ENCODE measurements around the gene GRIK3.
"Not testable (repeated sequence)": the region's sequence is repeated elsewhere in the genome, so short reads cannot be mapped to it uniquely, and the experiment has no call there.

Gene GRIK3

DNA sequence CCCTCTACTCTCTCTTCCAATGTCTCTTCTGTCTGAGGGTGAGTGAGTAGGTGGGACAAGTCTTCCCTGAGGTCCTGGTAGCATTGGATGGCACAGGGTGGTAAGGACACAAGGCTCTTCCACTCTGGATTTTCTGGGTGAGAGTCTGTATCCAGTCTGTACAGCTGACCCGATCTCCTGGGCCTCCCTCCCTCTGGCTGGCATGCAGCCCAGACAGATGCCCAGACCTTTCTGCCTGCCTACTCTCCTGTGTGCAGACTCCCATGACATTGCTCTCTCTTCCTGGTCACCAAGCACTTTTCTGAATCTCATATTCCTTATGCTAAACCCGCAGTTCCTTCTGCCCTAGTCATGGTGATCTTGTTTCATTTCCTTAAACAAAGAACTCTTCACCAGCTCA, 100.3 kb downstream of the GRIK3 start:
- DNase-seq = no peak

DNA sequence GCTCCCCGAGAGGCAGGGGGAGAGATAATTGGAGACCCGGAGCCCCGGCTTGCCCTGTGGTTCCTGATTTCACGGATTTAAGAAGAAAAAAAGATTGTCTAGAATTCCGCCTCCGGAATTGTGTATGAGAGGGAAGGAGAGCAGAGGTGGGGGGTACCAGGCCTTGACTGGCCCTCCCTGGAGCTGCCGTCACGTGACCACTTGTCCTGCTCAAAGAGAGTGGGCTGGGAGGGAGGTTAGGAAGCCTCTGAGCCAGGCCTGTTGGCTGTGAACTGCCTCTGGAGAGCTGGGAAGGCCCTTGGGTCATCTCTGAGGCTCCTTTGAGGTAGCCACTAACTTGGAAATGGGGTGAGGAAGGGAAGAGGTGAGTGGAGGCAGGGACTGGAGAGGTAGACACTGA, 106.5 kb downstream of the GRIK3 start:
- DNase-seq = no peak

GRCh38 chr1:36925251-36925650, 109.1 kb downstream of the GRIK3 start:
- no peak for DNase-seq

DNA sequence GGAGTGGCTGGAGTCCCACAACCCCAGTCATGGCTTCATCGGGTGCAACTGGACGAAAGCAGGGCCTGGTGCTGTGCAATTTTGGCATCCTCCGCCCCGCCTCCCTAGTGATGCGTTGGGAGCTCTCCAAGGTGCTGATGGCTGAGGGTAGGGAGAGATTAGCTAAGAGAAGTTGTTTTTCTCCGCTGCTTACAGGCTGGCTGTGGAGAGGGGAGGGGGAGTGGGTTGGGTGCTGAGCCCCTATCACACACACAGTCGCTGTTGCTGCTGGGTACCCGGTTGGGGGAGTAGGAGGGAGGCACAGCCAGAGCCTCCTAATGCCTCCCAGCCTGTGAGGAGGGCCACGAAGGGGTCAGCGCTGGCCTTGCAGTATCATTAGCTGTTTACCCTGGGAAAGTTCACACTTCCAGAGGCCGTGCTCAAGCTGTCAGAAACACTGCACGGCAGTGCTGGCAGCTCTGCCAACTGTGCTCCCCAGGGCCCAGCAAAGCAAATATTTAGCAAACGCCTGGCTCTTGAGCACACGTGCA, 110.0 kb downstream of the GRIK3 start:
- DNase-seq = no peak

DNA sequence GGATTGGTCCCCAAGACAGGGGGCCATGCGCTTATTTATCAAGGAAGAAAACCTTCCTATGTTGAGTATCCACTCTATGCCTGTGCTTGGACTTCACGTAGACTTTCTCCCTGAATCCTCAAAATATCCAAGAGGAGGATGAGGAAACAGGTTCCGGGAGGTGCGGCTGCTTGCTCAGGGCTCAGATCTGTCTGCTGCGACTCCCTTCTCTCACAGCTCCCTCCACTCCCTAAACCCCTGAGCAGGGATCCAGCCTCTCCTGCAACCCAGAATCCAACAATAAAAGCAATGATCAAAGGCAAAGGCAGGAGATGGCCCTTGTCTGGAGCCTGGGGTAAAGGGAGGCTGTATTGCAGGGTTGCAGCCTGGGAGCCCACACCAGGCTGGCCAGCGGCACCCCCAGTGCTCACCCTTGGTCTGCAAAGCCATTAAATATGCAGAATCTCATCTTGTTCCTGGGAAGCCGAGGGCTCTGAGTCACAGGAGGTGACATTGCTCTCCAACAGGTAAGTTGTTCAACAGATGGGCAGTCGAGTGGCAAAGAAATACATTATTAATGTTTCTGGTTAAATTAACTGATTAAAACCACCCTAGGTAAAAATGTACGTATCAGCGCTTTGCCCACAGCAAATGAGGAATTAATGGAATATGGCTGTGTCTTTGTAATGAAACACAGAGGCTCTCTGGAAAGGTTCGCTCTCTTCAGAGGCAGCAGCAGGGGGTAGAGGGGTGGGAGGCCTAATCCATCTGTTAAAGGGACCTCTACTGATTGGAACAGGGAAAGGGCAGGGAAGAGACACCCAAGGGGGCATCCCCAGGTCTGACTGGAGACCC, 111.5 kb downstream of the GRIK3 start:
- no peak for DNase-seq

DNA sequence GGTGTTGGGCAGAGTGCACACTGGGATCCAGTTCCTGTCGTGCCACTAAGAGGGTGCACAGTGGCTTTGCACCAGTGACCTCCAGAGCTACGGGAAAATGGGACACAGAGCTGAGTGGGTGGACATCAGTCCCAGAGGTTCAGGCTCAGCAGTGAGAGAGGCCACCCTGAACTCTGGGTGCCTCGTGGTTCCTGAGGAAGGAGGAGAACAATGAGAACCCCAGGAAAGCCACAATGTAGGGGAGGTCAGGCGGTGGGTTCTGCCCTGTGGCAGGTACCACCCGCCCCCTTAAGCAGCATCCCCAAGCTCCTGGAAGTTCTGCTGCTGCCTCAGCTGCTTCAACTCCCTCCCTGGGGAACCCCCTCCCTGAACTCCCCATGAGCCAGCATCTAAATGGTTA, 112.2 kb downstream of the GRIK3 start:
- no peak for DNase-seq

- DNase-seq = no peak
Measured at GRCh38 chr1:36920801-36921405, 113.4 kb downstream of the GRIK3 start.

DNA sequence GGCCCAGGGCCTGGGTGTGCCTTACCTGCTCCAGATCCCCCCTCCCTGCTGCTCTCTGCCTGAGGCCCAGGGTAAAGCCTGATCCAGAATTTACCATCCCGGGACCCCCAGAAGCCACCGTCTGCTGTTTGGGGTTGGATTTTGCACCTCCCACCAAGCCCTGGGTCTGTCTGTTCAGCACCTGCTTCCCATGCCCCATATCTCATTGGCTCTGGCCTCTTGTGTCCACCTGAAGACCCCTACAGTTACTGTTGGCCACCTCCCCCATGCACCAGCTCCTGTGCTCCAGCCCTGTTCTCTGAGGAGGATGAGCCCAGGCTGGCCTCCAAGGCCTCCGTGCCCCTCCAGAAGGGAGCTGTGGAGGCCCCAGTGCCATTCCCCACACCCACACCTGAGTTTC, 113.9 kb downstream of the GRIK3 start:
- DNase-seq = no peak

GRCh38 chr1:36919491-36920145, 114.7 kb downstream of the GRIK3 start:
- DNase-seq = no peak

DNA sequence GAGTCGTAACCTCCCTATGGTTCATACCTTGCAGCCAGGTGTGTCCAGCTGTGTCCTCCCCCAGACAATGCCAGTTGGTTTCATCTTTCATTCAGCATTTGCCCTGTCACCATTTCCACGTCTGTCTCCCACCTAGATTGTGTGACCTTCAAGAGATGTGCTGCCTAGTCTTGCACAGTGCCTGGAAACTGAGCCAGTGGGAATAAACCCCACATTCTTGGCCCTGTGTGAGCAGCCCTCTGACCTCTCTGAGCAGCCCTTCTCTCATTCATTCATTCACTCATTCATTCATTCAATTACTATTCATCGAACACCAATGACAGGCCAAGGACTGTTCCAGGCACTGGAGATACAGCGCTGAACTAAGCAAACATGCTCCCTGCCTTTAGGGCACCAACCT, 115.7 kb downstream of the GRIK3 start:
- no peak for DNase-seq

GRCh38 chr1:36916542-36916941, 117.8 kb downstream of the GRIK3 start:
- DNase-seq = not testable (repeated sequence)

GRCh38 chr1:36913484-36914060, 120.7 kb downstream of the GRIK3 start:
- DNase-seq = no peak

- DNase-seq = no peak
Measured at GRCh38 chr1:36913016-36913415, 121.3 kb downstream of the GRIK3 start.

DNA sequence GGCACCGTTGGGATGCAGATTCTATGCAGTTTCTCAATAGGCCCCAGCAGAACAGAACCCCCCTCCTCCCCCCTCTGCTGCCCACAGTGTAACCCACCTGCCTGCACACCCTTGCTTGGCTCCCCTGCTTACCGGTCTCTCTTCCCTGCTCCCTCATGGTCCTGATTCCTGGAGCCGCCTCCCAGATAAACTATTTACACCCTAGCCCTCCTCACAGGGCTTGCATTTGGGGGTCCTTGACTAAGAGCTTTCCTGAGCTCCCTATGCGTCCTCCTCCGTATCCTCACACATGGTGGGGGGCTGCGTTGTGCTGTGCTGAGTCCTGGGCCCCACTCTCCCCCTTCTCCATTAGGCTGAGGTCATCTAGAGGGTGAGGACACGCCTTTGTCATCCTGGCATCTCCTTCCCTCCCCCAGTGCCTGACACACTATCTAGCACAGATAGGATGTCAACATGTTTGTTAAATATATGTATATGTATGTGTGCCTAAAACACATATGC, 121.9 kb downstream of the GRIK3 start:
- no peak for DNase-seq

GRCh38 chr1:36911561-36912364, 122.6 kb downstream of the GRIK3 start:
- no peak for DNase-seq

DNA sequence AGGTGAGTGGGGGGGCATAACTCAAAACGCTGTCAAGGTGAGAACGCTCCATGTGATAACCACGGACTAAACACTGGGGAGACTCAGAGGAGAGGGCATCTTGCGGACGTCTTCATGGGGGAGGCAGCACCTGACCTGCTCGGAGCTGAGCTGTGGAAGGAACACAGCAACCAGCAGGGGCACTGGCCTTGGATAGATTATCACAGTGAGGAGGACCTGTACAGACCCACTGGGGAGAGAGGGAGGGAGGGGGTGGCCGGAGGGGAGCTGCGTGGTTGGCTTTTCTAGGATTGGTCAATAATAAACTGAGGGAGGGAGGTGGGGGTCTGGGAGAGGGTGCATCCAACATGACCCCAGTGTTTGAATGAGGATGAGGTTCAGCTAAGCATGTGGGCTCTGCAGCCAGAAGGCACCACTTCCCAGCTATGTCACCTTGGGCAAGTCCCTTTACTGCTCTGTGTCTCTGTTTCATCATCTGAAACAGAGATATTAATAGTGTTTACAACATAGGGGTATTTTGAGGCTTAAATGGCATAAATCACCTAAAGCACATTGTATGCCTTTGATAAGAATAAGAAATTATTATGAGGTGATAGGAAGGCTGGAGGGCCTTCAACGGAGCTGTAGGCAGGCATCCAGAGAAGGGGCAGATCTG, 123.3 kb downstream of the GRIK3 start:
- no peak for DNase-seq

DNA sequence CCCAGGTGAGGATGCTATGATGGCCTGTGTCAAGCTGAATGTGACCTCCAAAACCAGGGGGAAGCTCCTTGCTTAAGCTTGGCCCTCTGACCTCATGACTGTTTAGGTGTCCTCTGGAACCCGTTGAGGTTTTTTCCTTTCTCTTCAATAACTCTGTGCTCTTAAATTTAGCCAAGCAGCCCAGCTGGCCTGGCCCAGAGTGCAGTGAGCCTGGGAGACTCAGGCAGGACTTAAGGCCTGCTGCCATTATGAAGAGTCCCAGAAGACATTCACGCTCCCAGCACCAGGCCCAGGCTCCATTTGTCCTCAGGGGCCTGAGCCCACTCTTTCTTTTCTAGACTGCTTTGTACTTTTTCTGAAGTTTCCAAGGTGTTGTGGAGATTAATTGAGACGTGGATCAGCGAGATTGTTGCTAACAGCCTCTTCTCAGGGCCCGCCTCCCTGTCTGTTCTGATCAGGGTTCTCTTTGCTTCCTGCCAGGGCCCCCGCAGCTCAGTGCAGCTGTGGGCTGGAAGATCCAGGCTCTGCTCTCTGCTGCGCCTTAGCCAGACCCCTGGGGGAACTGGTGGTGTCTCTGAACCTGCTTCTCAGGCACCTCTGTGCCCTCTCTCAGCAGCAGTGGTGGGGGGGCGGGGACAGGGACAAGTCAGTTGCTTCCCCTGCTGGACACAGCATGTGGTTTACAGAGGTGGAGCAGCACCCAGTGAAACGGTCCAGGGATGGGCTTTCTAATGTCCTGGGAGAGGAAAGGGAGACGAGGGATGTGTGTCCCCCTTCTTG, 124.2 kb downstream of the GRIK3 start:
- no peak for DNase-seq

DNA sequence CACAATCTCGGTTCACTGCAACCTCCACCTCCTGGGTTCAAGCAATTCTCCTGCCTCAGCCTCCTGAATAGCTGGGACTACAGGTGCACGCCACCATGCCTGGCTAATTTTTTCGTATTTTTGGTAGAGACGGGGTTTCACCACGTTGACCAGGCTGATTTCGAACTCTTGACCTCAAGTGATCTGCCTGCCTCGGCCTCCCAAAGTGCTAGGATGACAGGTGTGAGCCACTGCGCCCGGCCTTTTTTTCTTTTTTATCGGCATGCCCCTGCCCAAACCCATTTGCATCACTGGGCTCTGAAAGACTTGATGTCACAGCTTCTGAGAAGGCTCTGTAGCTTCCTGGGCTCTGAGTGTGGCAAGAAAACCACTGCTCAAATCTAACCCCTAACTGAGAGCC, 125.0 kb downstream of the GRIK3 start:
- not testable (repeated sequence) for DNase-seq

GRCh38 chr1:36908096-36908495, 126.2 kb downstream of the GRIK3 start:
- no peak for DNase-seq

DNA sequence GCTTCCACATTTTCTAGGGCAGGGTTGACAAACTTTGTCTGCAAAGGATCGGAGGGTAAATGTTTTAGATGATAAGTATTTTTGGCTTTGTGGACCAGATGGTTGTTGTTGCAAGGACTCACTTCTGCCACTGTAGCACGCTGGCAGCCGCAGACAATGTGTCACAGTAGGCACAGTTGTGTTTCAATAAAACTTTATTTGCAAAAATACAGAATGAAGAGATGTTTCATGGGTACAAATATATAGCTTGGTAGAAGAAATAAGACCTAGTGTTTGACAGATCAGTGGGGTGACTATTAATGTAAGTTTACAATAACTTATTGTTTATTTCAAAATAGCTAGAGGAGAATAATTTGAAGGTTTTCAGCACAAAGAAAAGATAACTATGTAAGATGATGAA, 127.8 kb downstream of the GRIK3 start:
- no peak for DNase-seq

DNA sequence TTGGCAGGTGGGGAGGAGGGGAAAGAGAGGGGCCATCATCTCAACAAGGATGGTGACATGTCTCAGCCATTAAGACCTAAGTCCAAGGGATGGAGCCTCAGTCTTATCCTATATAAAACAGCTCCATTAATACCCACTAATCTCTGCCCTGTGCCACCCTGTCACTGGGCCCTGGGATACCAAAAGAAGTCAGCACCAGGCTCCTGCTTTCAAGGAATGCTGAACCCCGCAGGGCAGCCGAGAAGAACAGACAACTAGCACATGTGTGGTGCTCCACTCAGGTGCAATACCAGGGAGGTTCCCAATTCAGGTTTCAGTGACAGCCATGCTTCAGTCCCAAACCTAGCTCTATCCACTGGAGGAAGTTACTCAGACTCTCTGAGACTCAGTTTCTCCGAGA, 128.4 kb downstream of the GRIK3 start:
- no peak for DNase-seq
